NT2/D1 (cell line): Measurements from ENCODE around the gene GLTP.

ENCODE experiments used
- DNase-seq: peaks from one replicate; pipeline ENCODE4 v3.0.0-alpha.2; 2011; ENCODE audit warnings: low read depth, low spot score
- H3K27me3 ChIP-seq: 2 replicates; pipeline ENCODE4 v1.6.0; 2011; ENCODE audit warnings: mild to moderate bottlenecking; ENCODE audit not compliant: insufficient read length, insufficient read depth
- H3K36me3 ChIP-seq: 2 replicates; pipeline ENCODE4 v1.6.1; 2011; ENCODE audit warnings: mild to moderate bottlenecking, low read length, mixed read lengths; ENCODE audit not compliant: insufficient read depth, insufficient read length
- H3K4me1 ChIP-seq: 2 replicates; pipeline ENCODE4 v1.5.1; 2011; ENCODE audit not compliant: insufficient read depth, insufficient read length
- H3K4me3 ChIP-seq: 2 replicates; pipeline ENCODE4 v1.5.1; 2011; ENCODE audit warnings: low read depth; ENCODE audit not compliant: insufficient read length
- H3K9ac ChIP-seq: 2 replicates; pipeline ENCODE4 v1.6.0; 2011; ENCODE audit warnings: low read depth; ENCODE audit not compliant: insufficient read length
- H3K9me3 ChIP-seq: 2 replicates; pipeline ENCODE4 v1.5.1; 2011; ENCODE audit warnings: mild to moderate bottlenecking, low read length; ENCODE audit not compliant: insufficient read depth
- SUZ12 ChIP-seq: IDR thresholded peaks from 2 replicates; pipeline ENCODE4 v1.6.1; 2011; ENCODE audit not compliant: insufficient read length, insufficient read depth; ENCODE audit errors: extremely low read depth
- YY1 ChIP-seq: IDR thresholded peaks from 2 replicates; pipeline ENCODE4 v1.6.1; 2011; ENCODE audit not compliant: insufficient read length, insufficient read depth
- ZNF274 ChIP-seq: IDR thresholded peaks from 2 replicates; pipeline ENCODE4 v1.6.1; 2011; ENCODE audit warnings: mild to moderate bottlenecking, low read depth, low read length

GLTP gene

DNA sequence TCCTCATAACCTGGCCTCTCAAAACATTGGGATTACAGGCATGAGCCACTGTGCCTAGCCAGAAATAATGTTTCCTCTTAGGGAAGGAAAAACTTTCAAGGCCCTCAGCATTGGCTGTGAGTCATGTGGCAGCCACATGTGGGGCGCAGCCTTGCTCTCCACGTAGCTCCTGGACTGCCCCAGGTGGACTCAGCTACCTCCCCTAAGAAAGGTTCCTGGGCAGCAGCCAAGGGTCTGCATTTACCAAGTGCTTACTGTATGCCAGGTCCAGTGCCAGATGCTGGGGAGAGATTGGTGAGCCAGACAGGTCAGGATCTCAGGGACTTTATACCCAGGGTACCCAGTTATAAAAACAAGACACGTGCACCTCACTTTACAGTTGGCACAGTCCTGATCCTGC is 43.4 kb downstream of the GLTP start:
- DNase-seq: no peak
- Histone ChIP-seq H3K4me3 (no peak overlapping the region), H3K27me3 (no peaks in the 10 kb centered on the region), H3K36me3 (no peaks in the 10 kb centered on the region), H3K4me1 (peaks cover 17% of the 10 kb centered on the region), H3K9me3 (no peaks in the 10 kb centered on the region), H3K9ac (no peak overlapping the region)
- no peak for TF ChIP-seq YY1

DNA sequence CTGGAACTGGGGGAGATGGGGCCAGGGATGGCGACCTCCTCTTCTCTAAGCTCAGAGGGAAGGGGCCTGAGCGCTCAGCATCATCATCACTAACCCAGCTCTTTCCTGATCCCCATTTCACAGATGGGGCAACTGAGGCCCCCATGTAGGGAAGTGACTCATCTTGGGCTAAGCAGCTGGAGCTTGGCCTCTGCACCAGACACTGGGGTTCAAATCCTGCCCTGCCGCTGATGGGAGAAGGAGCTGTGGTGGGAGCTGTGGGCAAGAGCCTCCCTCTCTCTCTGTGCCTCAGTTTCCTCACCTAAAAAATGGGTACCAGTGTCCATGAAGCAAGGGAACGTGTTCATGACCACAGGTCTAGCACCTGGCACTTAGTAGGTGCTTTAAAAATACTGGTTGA is 44.5 kb downstream of the GLTP start:
- peaks cover 12% of the 10 kb centered on the region for H3K4me1 ChIP-seq
- no peak for DNase-seq
- no peaks in the 10 kb centered on the region for H3K27me3 ChIP-seq
- H3K9ac ChIP-seq: no peak overlapping the region
- H3K4me3 ChIP-seq: no peak overlapping the region
- no peaks in the 10 kb centered on the region for H3K36me3 ChIP-seq
- TF ChIP-seq YY1 (no peak), ZNF274 (no peak), SUZ12 (no peak)
- no peaks in the 10 kb centered on the region for H3K9me3 ChIP-seq

DNA sequence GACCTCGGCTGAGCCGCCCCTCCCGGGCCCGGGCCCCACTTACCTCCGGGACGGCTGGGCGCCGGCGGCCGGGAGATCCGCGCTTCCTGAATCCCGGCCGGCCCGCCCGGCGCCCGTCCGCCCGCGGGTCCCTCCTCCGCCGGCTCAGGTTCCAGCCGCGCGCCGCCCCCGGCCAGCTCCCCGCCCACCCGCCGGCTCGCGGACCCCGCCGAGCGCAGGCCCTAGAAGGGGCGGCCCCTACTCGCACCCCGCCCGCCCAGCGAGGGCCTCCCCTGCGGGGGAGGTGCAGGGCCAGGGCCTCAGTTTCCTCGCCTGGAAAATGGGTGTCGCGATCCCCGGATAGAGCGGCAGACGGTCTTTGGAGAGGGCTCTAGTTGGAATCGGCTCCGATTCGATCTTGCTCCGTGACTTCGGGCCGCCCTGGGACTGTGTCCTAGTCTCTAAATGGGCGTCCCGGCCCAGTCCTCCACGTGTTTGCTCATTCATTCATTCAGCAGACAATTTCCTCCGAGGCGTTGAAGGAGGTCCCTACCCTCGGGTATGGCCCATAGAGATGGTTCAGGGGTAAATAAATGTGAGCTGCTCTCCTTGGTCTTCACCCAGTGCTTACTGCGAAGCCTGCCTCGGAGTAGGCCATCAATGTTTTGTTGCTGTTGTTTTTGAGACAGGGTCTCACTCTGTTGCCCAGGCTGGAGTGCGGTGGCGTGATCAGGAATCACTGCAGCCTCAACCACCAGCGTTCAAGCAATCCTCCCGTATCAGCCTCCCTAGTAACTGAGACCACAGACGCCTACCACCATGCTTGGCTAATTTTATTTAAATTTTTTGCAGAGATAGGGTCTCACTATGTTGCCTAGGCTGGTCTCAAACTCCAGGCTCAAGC is 46.8 kb downstream of the GLTP start, which contains the start of gene TRPV4:
Gene TRPV4 (minus strand): TSS at position 92 of the 883 bp plus-strand sequence. CDS start 18,602 bp downstream, outside the sequence.
- TF ChIP-seq SUZ12 (no peak), ZNF274 (no peak), YY1 (no peak)
- Histone ChIP-seq H3K9me3 (no peaks in the 10 kb centered on the region), H3K27me3 (no peaks in the 10 kb centered on the region), H3K36me3 (no peaks in the 10 kb centered on the region), H3K4me3 (peak within 1 kb of the TSS; percentile 65), H3K9ac (peak within 1 kb of the TSS; percentile 68), H3K4me1 (peaks cover 3% of the 10 kb centered on the region)
- peak; percentile 39 for DNase-seq

DNA sequence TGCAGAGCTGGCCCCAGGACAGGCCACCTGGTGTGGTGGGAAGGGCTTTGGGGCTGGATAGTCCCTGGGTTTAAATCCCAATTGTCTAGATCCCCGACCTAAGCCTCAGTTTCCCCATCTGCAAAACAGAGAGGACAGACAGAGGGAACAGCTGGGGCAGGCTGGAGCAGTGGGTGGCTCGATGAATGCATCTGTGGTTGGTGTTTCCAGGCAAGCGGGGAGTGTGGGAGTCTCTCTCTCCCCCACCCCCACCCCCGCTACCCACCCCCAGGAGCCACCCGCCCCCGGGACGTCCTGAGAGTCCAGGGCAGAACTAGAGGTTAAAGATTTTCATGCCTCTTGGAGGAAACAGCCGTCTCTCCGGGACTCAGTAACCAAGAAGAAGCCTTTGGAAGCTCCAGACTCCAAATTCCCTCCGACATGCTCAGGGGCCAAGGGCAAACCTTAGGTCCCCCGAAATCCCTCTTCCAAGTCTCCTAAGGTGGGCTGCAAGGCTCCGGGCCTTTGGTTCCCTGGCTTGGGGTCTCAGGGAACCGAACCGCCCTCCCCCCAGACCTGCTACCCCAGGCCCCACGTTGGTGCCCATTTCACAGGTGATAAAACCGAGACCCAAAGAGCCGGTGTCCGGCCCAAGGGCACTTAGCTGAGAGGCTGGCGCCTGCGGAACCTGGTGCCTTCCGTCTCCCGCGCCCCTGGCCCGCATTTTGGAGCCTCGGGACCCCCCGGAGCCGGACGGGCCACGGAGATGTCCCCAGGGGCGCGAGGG is 47.6 kb downstream of the GLTP start:
- Histone ChIP-seq H3K36me3 (no peaks in the 10 kb centered on the region), H3K9me3 (no peaks in the 10 kb centered on the region), H3K4me3 (peak overlapping the region; percentile 65), H3K9ac (peak overlapping the region; percentile 68), H3K4me1 (peaks cover 3% of the 10 kb centered on the region), H3K27me3 (no peaks in the 10 kb centered on the region)
- TF ChIP-seq ZNF274 (no peak), YY1 (no peak), SUZ12 (no peak)
- DNase-seq: no peak

DNA sequence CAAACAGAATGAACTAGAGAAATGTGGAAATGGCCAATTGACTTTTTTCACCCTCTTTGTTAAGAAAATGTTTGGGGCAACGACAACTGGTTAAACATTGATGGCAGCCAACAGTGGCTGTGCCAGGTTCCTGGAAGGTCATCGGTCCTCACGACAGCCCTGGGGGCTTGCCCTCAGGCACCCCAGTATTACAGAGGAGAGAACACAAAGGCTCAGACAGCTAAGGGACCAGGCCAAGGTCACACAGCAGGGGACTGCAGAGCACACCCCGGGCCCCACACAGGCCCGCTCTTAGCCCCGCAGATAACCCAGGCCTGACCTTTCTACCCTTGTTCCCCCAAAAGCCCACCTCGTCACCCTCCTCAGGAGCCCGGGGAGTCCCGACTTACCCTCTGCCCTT is 48.4 kb downstream of the GLTP start:
- no peaks in the 10 kb centered on the region for H3K27me3 ChIP-seq

DNA sequence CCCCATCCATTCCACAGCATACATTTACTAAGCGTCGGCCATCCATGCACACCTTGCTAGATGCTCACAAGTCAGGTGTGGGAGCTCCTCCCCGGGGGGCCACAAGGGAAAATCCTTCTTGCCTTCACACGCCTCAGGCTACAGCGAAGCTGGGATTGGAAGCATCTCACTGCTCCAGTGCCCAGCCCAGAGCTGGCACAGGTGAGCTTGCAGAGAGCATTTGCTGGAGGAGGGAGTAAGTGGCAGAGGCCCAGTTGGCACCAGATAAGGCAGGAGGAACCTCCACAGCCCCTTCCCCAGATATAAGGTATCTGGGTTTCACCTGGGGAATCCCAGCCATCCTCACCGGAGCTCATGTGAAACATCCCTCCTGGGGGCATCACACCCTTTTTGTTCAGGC is 49.0 kb downstream of the GLTP start:
- Histone ChIP-seq H3K9ac (no peak overlapping the region), H3K9me3 (no peaks in the 10 kb centered on the region), H3K4me1 (peaks cover 3% of the 10 kb centered on the region), H3K36me3 (peaks cover 6% of the 10 kb centered on the region), H3K27me3 (no peaks in the 10 kb centered on the region), H3K4me3 (no peak overlapping the region)
- no peak for DNase-seq
- TF ChIP-seq ZNF274 (no peak), YY1 (no peak), SUZ12 (no peak)

More for the DNA sequence above, 48.4 kb downstream of the GLTP start:
- no peaks in the 10 kb centered on the region for H3K9me3 ChIP-seq
- peaks cover 3% of the 10 kb centered on the region for H3K4me1 ChIP-seq
- peaks cover under 1% of the 10 kb centered on the region for H3K36me3 ChIP-seq
- TF ChIP-seq SUZ12: no peak
- no peak for TF ChIP-seq ZNF274
- TF ChIP-seq YY1: no peak
- no peak for DNase-seq
- H3K4me3 ChIP-seq: no peak overlapping the region
- peak overlapping the region; percentile 15 for H3K9ac ChIP-seq

DNA sequence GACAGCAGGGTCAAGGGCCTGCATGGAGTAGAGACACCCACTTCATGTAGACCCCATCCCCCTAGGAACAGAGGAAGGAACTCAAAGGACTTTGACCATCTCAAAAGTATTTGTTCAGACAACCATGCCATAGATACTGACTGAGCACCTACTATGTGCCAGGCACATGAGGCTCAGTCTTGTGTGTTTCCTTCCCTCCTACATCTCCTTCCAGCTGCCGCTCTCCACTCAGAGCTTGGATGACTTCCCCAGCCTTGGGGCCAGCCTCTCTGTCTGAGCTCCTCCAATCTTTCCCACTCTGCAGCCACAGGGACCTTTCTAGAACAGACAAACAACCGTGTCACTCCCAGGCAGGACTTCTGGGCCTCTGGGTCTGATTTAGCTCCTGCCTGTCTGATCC is 49.6 kb downstream of the GLTP start:
- no peak overlapping the region for H3K9ac ChIP-seq
- peaks cover 6% of the 10 kb centered on the region for H3K36me3 ChIP-seq
- no peaks in the 10 kb centered on the region for H3K9me3 ChIP-seq
- DNase-seq: no peak
- H3K4me1 ChIP-seq: peaks cover 3% of the 10 kb centered on the region
- no peaks in the 10 kb centered on the region for H3K27me3 ChIP-seq
- TF ChIP-seq SUZ12: no peak
- TF ChIP-seq YY1: no peak
- TF ChIP-seq ZNF274: no peak
- no peak overlapping the region for H3K4me3 ChIP-seq
